H1 (cell line): ENCODE data around the gene DAPK2. TPM values are rescaled to one million over a fixed set of nuclear protein-coding genes. Genes with fewer than 3 reads are reported as not detected.

ENCODE experiments used
- CTCF ChIA-PET: fragments of 300-600 bp; sonication (Branson Sonifier 250); formaldehyde crosslinking; loops from one replicate; lab custom pipeline; 2021; ENCODE audit not compliant: partially characterized antibody; lab: Charles Lee
- POLR2A ChIA-PET: fragments of 300-600 bp; sonication (Branson Sonifier 250); formaldehyde crosslinking; loops from one replicate; lab custom pipeline; 2021; ENCODE audit warnings: inconsistent platforms; ENCODE audit not compliant: partially characterized antibody; lab: Charles Lee
- DNase-seq, 2 experiments: peaks; one replicate each; pipeline versions ENCODE4 v3.0.0 to v3.0.0-alpha.2; 2010 to 2022; ENCODE audit warnings: low spot score in 2 of 2, low read depth in 1 of 2, mixed read lengths in 1 of 2
- FAIRE-seq: peaks from 2 replicates; lab custom pipeline; 2011; peaks lifted over from hg19 to GRCh38; lab: Jason Lieb, UNC
- H2AFZ ChIP-seq: 2 replicates; pipeline ENCODE4 v1.8.1; 2012; ENCODE audit warnings: low read length, inconsistent platforms
- H2AK5ac ChIP-seq: 2 replicates; pipeline ENCODE4 v1.6.1; 2013; ENCODE audit warnings: low read depth, low read length
- H2BK120ac ChIP-seq: replicated peaks from 2 replicates; pipeline ENCODE3; 2013; ENCODE audit warnings: low read depth, low read length, inconsistent platforms
- H2BK12ac ChIP-seq: 2 replicates; pipeline ENCODE4 v1.6.1; 2013; ENCODE audit warnings: low read depth, low read length
- H2BK15ac ChIP-seq: 2 replicates; pipeline ENCODE4 v1.6.1; 2013; ENCODE audit warnings: low read length
- H2BK20ac ChIP-seq: 2 replicates; pipeline ENCODE4 v1.6.1; 2013; ENCODE audit warnings: low read length
- H2BK5ac ChIP-seq: 2 replicates; pipeline ENCODE4 v1.6.1; 2013; ENCODE audit warnings: low read depth, low read length
- H3K14ac ChIP-seq: 2 replicates; pipeline ENCODE4 v1.6.1; 2013; ENCODE audit warnings: inconsistent platforms; ENCODE audit not compliant: insufficient read length
- H3K18ac ChIP-seq: 2 replicates; pipeline ENCODE4 v1.6.1; 2013; ENCODE audit warnings: low read length; ENCODE audit errors: extremely low read depth
- H3K23ac ChIP-seq: 2 replicates; pipeline ENCODE4 v1.6.1; 2013; ENCODE audit warnings: inconsistent platforms; ENCODE audit not compliant: insufficient read length
- H3K23me2 ChIP-seq: 2 replicates; pipeline ENCODE4 v1.6.1; 2013; ENCODE audit warnings: low read depth, low read length
- H3K27ac ChIP-seq: 2 replicates; pipeline ENCODE4 v1.6.1; 2011; ENCODE audit warnings: low read depth, low read length, inconsistent platforms
- H3K27me3 ChIP-seq, 4 experiments: replicated peaks in 1 of 4; 1 replicate in 1 of 4; 2 replicates in 3 of 4; pipeline versions ENCODE4 v1.6.1 to v1.8.1; 2011 to 2013; ENCODE audit warnings: low read length in 3 of 4, mild to moderate bottlenecking in 3 of 4, inconsistent platforms in 2 of 4, mixed read lengths in 2 of 4, moderate library complexity in 1 of 4; ENCODE audit not compliant: control insufficient read depth in 3 of 4, insufficient read depth in 3 of 4; ENCODE audit errors: extremely low read depth in 1 of 4
- H3K36me3 ChIP-seq, 4 experiments: 2 replicates each; pipeline versions ENCODE4 v1.6.1 to v1.8.1; 2011 to 2013; ENCODE audit warnings: mild to moderate bottlenecking in 4 of 4, low read length in 3 of 4, moderate library complexity in 2 of 4, control low read depth in 1 of 4, inconsistent platforms in 1 of 4; ENCODE audit not compliant: insufficient read depth in 4 of 4, control insufficient read depth in 2 of 4
- H3K4ac ChIP-seq: replicated peaks from 2 replicates; pipeline ENCODE3; 2013; ENCODE audit warnings: low read length, low read depth, mixed read lengths, inconsistent platforms; ENCODE audit not compliant: insufficient read length
- H3K4me1 ChIP-seq, 4 experiments: replicated peaks in 1 of 4; 1 replicate in 1 of 4; 2 replicates in 3 of 4; pipeline versions ENCODE4 v1.6.1 to v1.8.1; 2011 to 2013; ENCODE audit warnings: low read length in 3 of 4, inconsistent platforms in 2 of 4, mixed read lengths in 1 of 4; ENCODE audit not compliant: insufficient read depth in 4 of 4, control insufficient read depth in 3 of 4
- H3K4me2 ChIP-seq, 2 experiments: 2 replicates each; pipeline versions ENCODE4 v1.6.1 to v1.8.1; 2011 to 2013; ENCODE audit warnings: low read depth in 2 of 2, low read length in 2 of 2, control low read depth in 1 of 2, inconsistent platforms in 1 of 2, mild to moderate bottlenecking in 1 of 2; ENCODE audit not compliant: insufficient read depth in 1 of 2
- H3K4me3 ChIP-seq, 4 experiments: fragments of 200-600, 300-600 bp in 1 of 4; sonication (generic), shearing (Covaris generic), sonication (Bioruptor Twin) in 1 of 4; 2 replicates each; pipeline versions ENCODE4 v1.5.1 to v1.8.1; 2011 to 2016; ENCODE audit warnings: low read length in 4 of 4, low read depth in 3 of 4, control low read depth in 2 of 4, inconsistent platforms in 2 of 4, mild to moderate bottlenecking in 2 of 4, mixed read lengths in 1 of 4, moderate library complexity in 1 of 4; ENCODE audit not compliant: insufficient read depth in 2 of 4; ENCODE audit errors: extremely low read depth in 1 of 4
- H3K56ac ChIP-seq: replicated peaks from 2 replicates; pipeline ENCODE3; 2013; ENCODE audit warnings: low read depth, mild to moderate bottlenecking, mixed read lengths, low read length, inconsistent platforms; ENCODE audit not compliant: insufficient read length
- H3K79me1 ChIP-seq: 2 replicates; pipeline ENCODE4 v1.6.1; 2013; ENCODE audit warnings: low read depth, low read length, control low read depth
- H3K79me2 ChIP-seq, 2 experiments: 2 replicates each; pipeline versions ENCODE4 v1.6.1 to v1.8.1; 2012 to 2013; ENCODE audit warnings: low read length in 2 of 2, mild to moderate bottlenecking in 2 of 2, inconsistent platforms in 1 of 2; ENCODE audit not compliant: insufficient read depth in 2 of 2, control insufficient read depth in 1 of 2
- H3K9ac ChIP-seq, 4 experiments: replicated peaks in 1 of 4; 1 replicate in 1 of 4; 2 replicates in 3 of 4; pipeline versions ENCODE4 v1.6.1 to v1.8.1; 2011 to 2013; ENCODE audit warnings: low read depth in 3 of 4, low read length in 3 of 4, control low read depth in 2 of 4, mild to moderate bottlenecking in 2 of 4, moderate library complexity in 2 of 4, inconsistent platforms in 1 of 4; ENCODE audit errors: extremely low read depth in 1 of 4
- H3K9me3 ChIP-seq, 2 experiments: 2 replicates each; pipeline versions ENCODE4 v1.6.1 to v1.8.1; 2012 to 2013; ENCODE audit warnings: mild to moderate bottlenecking in 2 of 2, moderate library complexity in 2 of 2, control low read depth in 1 of 2, inconsistent platforms in 1 of 2, low read depth in 1 of 2, low read length in 1 of 2, mixed read lengths in 1 of 2; ENCODE audit not compliant: insufficient read depth in 2 of 2
- H4K20me1 ChIP-seq, 2 experiments: replicated peaks in 1 of 2; 2 replicates each; pipeline versions ENCODE3 to v1.8.1; 2011 to 2013; ENCODE audit warnings: inconsistent platforms in 2 of 2, low read length in 2 of 2, mild to moderate bottlenecking in 1 of 2; ENCODE audit not compliant: insufficient read depth in 2 of 2, control insufficient read depth in 1 of 2
- H4K5ac ChIP-seq: 2 replicates; pipeline ENCODE4 v1.6.1; 2013; ENCODE audit warnings: low read length, low read depth, mixed read lengths, inconsistent platforms; ENCODE audit not compliant: insufficient read length
- H4K8ac ChIP-seq: 2 replicates; pipeline ENCODE4 v1.8.0; 2013; ENCODE audit warnings: mild to moderate bottlenecking, moderate library complexity, low read length, inconsistent platforms; ENCODE audit not compliant: insufficient read depth; ENCODE audit errors: extremely low read depth
- H4K91ac ChIP-seq: replicated peaks from 2 replicates; pipeline ENCODE3; 2013; ENCODE audit warnings: low read length, mixed read lengths, inconsistent platforms; ENCODE audit not compliant: insufficient read length
- CBX8 ChIP-seq: fragments of 300-800, 300-1000 bp; sonication (generic); IDR thresholded peaks from 2 replicates; pipeline ENCODE4 v1.7.1; 2016; ENCODE audit warnings: low read depth, low read length, borderline replicate concordance
- CHD2 ChIP-seq: IDR thresholded peaks from 2 replicates; pipeline ENCODE4 v1.6.1; 2012; ENCODE audit warnings: low read length, improper control_type of control experiment
- EGR1 ChIP-seq: IDR thresholded peaks from 2 replicates; pipeline ENCODE4 v1.6.1; 2011; ENCODE audit warnings: low read depth, low read length, borderline replicate concordance
- EZH2 ChIP-seq: fragments of 200-600 bp; sonication (generic); IDR thresholded peaks from 2 replicates; pipeline ENCODE4 v1.7.1; 2012; ENCODE audit warnings: low read depth, mild to moderate bottlenecking, moderate library complexity, low read length, inconsistent platforms; ENCODE audit not compliant: severe bottlenecking
- HDAC6 ChIP-seq: IDR thresholded peaks from one replicate; pipeline ENCODE4 v1.7.1; 2012; ENCODE audit warnings: low read depth, mild to moderate bottlenecking, inconsistent platforms, low read length, moderate library complexity
- MAFK ChIP-seq: IDR thresholded peaks from 2 replicates; pipeline ENCODE4 v1.6.1; 2012; ENCODE audit warnings: low read depth, mild to moderate bottlenecking, improper control_type of control experiment, low read length
- SP1 ChIP-seq: IDR thresholded peaks from 2 replicates; pipeline ENCODE4 v1.6.1; 2011; ENCODE audit warnings: low read depth, low read length
- TBP ChIP-seq: IDR thresholded peaks from 2 replicates; pipeline ENCODE4 v1.6.1; 2011; ENCODE audit warnings: low read depth, low read length, improper control_type of control experiment
- WGBS, 2 experiments: shearing (Covaris generic) in 1 of 2; methylation state at CpG; one replicate each; pipeline versions ENCODE4 v1.1.6 to v1.1.7; 2013 to 2015; ENCODE audit warnings: low lambda C conversion rate in 2 of 2, mixed read lengths in 2 of 2, inconsistent platforms in 1 of 2, low coverage in 1 of 2, missing lambda C conversion rate in 1 of 2; ENCODE audit not compliant: insufficient replicate concordance in 2 of 2, insufficient coverage in 1 of 2, insufficient read length in 1 of 2; ENCODE audit errors: extremely low coverage in 1 of 2, missing lambda C conversion rate in 1 of 2; 5-methylcytosine and 5-hydroxymethylcytosine counted together
- polyA plus RNA-seq, 7 experiments: library from polyadenylated mRNA; depleted of rRNA in 3 of 7; stranded (reverse) in 5 of 7; unstranded in 2 of 7; fragments of >200 nt in 5 of 7; fragments of 200-250 nt in 2 of 7; gene quantifications; 1 replicate in 5 of 7; 2 replicates in 1 of 7; 4 replicates in 1 of 7; pipeline versions ENCODE4 v1.2.1 to v1.2.3, GENCODE V29; 2011 to 2013; ENCODE audit warnings: missing spikeins in 2 of 7, mixed read lengths in 2 of 7
- total RNA-seq: library from RNA; stranded (reverse); fragmentation: NEBNext Ultra II Directional; extraction: Animal tissue kit (Norgen Biotek cat#: 25700); gene quantifications from 2 replicates; pipeline ENCODE4 v1.2.1, GENCODE V29; 2021
- TF ChIP-seq, protein P1 (sequence below), 3 experiments: IDR thresholded peaks; 1 replicate in 2 of 3; 2 replicates in 1 of 3; pipeline versions ENCODE4 v1.5.1 to v1.6.1; 2011; ENCODE audit warnings: low read length in 3 of 3, mild to moderate bottlenecking in 3 of 3, inconsistent platforms in 2 of 3, low read depth in 1 of 3, moderate library complexity in 1 of 3; ENCODE audit not compliant: insufficient read depth in 1 of 3; ENCODE audit errors: control extremely low read depth in 1 of 3

Gene DAPK2
- total and polyA plus RNA-seq, 2 of the 8 experiments (the other 6 are each of a cell fraction or from before 2014, with no cell fraction given), result 1.8 to 2.9 TPM

DNA sequence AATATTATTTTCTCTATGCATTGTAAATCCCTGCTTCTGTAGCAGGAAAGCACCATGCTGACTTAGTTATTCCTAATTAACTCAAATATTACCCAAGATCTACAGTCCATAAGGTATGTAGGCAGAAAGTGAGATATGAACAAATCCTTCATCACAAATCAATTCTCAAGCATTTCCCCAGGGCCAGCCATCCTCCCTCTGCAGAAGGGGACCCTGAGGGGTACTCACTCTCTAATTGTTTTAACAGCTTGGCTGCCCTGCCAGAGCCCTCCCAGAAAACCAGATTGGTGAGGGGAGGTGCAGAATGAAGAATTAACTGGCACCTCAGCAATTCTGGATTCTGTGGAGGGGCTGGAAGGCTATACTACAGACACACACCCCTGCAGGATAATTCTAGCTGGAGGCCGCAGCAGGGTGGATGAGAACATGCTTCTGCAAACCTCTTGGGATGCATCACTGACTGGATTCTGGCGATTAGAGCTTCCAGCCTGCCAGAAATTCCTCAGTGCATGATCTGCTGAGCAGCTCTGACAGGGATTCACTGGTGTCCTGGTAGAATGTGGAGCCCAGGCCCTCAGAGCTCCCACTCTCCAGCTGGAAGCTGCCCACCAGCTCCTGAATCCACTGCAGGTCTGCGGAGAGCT, 123.9 kb downstream of the DAPK2 start:
- Histone ChIP-seq H3K4me1 (peaks cover 0 to 8% (median 2%) of the 10 kb centered on the region in 4 experiments; a peak in 3 of 7 replicates), H3K14ac (no peak overlapping the region), H3K79me1 (no peaks in the 10 kb centered on the region), H4K20me1 (no peaks in the 10 kb centered on the region), H3K18ac (no peak overlapping the region), H2AFZ (no peak overlapping the region), H3K23ac (no peak overlapping the region), H3K27ac (no peak overlapping the region), H3K27me3 (no peaks in the 10 kb centered on the region), H3K23me2 (no peaks in the 10 kb centered on the region)
- POLR2A ChIA-PET, result no interaction called here
- DNase-seq, result no peak
- CTCF ChIA-PET, result interaction anchor here (0.7 to 6.8 kb wide), 6 partner anchors 10 to 76 kb away, joined by 3 to 72 read pairs (median 3); no protein-coding TSS in a partner anchor
- TF ChIP-seq CBX8 (no peak), HDAC6 (no peak), MAFK (no peak), EZH2 (no peak), SP1 (no peak), CHD2 (no peak), TBP (no peak), EGR1 (no peak)
- TF ChIP-seq, protein P1, sequence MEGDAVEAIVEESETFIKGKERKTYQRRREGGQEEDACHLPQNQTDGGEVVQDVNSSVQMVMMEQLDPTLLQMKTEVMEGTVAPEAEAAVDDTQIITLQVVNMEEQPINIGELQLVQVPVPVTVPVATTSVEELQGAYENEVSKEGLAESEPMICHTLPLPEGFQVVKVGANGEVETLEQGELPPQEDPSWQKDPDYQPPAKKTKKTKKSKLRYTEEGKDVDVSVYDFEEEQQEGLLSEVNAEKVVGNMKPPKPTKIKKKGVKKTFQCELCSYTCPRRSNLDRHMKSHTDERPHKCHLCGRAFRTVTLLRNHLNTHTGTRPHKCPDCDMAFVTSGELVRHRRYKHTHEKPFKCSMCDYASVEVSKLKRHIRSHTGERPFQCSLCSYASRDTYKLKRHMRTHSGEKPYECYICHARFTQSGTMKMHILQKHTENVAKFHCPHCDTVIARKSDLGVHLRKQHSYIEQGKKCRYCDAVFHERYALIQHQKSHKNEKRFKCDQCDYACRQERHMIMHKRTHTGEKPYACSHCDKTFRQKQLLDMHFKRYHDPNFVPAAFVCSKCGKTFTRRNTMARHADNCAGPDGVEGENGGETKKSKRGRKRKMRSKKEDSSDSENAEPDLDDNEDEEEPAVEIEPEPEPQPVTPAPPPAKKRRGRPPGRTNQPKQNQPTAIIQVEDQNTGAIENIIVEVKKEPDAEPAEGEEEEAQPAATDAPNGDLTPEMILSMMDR (IDR thresholded peaks at IDR 0.05; ENCODE audit: control extremely low read depth in 1 of 3, insufficient read depth in 1 of 3, low read depth in 1 of 3, low read length in 3 of 3), result no peak
- TF ChIP-seq, all 59 proteins: peak for 0
- H2BK12ac ChIP-seq, result no peak overlapping the region
- 93% methylated on average over 3 of the region's 3 CpGs; no CpG with 5 or more reads in 1 of the 2 experiments for WGBS, 2 experiments
- no peak overlapping the region for H4K8ac ChIP-seq
- no peak overlapping the region for H3K4me3 ChIP-seq
- no peaks in the 10 kb centered on the region for H3K9me3 ChIP-seq
- H3K79me2 ChIP-seq, result no peaks in the 10 kb centered on the region
- no peak overlapping the region for H2BK20ac ChIP-seq
- no peak overlapping the region for H3K9ac ChIP-seq
- no peak overlapping the region for H2BK5ac ChIP-seq
- FAIRE-seq, result no peak
- H2BK120ac ChIP-seq, result no peak overlapping the region
- no peak overlapping the region for H3K4ac ChIP-seq
- no peak overlapping the region for H3K56ac ChIP-seq
- no peak overlapping the region for H4K91ac ChIP-seq
- H2BK15ac ChIP-seq, result no peak overlapping the region
- no peak overlapping the region for H2AK5ac ChIP-seq
- H3K4me2 ChIP-seq, result no peak overlapping the region
- H3K36me3 ChIP-seq, result no peaks in the 10 kb centered on the region
- no peak overlapping the region for H4K5ac ChIP-seq
